Fibroblast of skin of left biceps (primary cell): ENCODE results near the gene ADAM12.
"Not testable (repeated sequence)": the region's sequence is repeated elsewhere in the genome, so short reads cannot be mapped to it uniquely, and the experiment has no call there.

Source experiments
- DNase-seq, 2 experiments: peaks; one replicate each; pipeline ENCODE4 v3.0.0-alpha.2; 2013; ENCODE audit warnings: low read depth in 2 of 2

ADAM12 gene

DNA sequence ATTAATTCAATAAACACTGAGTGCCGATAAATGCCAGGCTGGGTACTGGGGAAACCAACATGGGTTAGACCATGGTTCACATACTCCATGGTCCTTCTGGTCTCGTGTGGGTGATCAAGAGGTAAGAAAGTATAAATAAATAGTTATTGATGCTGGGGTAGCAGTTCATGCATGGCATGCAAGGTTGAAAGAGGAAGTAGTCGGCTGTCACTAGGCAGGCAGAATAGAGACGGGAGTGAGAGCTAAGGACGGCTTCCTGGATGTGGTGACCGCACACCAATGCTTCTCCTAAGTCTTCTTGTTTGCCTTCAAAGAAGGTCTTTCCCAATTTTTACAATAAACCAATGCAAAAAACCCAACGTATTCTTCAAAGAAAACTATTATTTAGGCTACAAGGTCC is 208.6 kb downstream of the ADAM12 start:
- DNase-seq = no peak

DNA sequence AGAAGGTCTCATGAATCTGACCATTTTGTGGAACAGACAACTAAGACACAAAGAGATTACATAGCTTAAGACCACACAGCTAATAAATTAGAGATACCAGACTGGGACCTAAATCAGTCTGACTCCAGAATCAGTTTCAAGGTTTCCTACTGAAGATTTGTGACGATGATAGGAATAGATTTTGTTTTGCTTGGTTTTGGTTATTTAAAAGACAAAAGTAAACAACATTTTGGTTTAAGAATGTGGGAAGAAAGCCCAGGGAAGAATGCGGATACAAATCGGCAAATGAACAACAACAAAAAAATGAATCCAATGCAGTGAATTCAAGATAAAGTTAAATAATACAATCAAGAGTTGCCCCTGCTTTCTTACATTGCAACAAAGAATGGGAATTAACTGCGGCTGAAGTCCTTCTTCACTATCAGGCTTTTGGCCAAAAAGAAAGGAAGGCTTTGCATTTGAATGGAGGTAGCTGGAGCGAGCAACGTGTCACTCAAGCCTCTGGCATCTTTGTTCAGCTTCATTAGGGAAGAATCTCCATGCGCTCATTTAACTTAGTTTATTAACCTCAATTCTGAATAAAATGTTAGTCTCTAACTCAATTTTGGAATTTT is 210.8 kb downstream of the ADAM12 start:
- no peak for DNase-seq

DNA sequence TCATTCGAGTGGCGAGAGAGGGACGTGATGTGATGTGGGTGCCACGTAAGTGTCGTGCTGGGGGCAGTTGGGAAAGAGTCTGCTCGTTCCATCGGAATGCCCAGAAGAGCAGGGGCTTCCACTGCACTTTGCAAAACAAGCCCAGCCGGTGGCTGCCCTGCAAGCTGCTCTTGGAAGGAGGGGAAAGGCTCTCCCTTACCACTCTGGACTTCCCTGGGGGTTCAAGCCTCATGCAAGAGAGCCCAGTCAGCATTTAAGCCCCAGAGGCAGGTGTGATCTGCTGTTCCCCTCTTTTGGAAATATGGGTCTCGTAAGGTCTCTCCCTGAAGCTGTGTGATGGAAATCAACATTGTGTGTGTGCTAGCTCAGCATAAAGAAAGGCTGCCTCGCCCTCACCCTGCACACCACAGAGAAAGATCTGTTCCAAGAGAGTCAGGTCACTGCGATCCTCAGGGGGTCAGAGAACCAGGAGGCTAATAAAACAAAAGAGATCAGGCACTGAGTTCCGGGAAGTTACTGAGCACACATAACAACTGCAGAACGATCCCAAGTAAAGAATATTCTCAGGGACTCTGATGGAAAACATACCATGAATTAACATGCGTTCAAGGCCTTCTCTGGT is 212.5 kb downstream of the ADAM12 start:
- DNase-seq = no peak

DNA sequence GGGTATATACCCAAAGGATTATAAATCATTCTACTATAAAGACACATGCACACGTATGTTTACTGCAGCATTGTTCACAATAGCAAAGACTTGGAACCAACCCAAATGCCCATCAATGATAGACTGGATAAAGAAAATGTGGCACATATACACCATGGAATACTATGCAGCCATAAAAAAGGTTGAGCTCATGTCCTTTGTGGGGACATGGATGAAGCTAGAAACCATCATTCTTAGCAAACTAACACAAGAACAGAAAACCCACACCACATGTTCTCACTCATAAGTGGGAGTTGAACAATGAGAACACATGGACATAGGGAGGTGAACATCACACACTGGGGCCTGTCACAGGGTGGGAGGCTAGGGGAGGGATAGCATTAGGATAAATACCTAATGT is 215.5 kb downstream of the ADAM12 start:
- DNase-seq = not testable (repeated sequence)

DNA sequence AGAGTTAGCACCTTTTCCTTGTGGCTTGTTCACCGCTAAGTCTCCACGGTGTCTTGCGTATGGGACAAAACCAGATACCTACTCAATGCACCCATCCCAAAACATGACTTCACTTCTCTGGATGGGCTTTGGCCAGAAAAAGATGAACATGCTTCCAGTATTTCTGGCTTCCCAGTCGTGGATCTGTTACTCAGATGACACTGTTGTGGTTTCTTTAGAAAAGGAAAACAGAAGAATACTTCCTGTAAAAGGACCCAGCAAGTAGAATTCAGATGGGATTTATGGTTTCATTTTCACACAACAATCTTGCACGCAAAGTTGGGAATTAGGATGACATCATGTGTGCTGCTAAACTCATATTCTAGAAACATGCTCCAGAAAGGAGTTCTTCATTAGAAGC is 216.7 kb downstream of the ADAM12 start:
- peak; percentile 91 to 94 for DNase-seq

DNA sequence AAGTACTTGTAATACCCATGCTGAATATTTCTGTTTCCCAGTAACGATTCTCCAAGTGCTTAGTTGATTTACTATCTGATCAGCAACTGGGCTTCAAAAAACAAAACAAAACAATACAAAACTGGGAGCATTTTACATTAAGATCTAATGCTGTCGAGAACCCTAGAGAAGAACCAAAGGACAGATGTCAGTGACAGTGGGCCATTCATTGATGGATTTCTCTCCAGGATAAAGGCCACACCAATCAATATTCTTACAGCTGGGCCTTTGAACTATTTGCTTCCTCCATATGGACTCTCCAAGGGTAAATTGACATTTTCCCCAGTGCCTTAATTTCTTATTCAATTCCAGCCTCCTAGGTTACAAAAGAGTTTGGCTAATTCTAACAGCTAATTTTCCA is 217.5 kb downstream of the ADAM12 start:
- DNase-seq = no peak

DNA sequence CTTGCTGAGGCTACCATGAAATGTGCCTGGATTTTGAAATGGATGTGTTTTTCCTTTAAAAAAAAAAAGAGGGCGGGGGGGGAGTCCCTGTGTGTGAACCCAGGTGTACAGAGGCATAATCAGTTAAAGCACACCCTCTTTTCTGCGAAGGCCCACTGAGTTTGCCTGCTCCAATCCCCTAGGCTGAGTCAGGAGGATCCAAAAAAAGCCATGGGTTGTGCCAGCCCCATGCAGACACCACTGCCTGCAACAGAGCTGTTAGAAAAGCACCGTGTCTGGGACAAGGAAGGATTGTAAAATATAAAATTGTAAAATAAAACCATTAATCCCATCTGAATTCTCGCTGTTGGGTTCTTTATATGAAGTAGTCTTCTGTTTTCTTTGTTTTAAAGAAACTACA is 217.9 kb downstream of the ADAM12 start:
- DNase-seq = no peak

DNA sequence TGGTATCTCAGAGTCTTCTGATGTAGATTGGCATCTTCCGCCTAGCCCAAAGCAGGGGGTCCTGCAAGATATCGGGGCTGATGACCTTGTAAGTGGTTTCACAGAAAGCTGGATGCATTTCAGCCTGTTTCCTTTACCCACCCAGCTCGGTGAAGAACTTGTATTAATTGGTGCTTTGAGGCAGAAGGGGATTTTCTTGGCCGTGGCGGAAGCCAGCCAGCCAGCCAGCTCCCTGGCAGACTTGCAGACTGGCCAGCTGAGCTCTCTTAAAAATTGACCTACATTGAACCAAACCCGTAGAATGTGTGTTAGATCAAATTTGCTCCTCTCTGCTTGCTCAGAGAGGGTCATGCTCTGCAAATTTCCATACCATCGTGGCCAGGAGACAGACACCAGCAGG is 218.4 kb downstream of the ADAM12 start:
- DNase-seq = no peak

DNA sequence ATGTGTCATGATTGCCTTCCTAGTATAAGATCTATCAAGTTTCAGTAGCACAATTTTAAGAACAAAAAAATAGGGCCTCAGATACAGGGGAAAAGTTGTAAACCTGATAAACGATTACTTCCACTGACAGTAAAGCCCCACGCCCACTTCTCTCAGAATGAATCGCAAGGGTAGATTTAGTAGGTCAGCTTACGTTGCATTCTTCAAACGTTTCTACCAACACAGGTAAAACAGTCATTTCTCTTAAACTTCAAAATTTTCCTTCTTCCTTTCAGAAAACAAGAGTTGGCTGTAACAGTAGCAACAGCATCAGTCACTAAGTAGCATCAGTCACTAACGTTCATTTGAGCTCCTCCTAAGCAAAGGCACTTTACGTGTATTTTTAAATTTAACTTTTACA is 221.5 kb downstream of the ADAM12 start:
- no peak for DNase-seq

DNA sequence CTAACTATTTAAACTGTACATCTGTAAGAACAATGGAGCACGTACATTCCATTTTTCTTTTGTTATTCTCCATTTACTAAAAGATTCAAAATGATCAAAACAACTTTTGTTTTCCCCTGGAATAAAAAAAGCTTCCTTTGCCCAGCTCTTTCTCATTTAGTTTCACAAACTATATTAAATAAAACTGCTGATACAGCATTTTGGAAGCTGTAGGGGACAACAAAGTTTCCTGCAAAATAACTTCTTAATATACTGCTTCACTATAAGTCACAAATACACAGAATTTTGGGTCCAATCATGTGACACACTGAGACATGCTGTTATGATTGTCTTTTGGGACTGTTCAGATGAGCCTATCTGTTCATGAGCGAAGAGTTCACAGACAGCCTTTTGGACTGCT is 222.4 kb downstream of the ADAM12 start:
- DNase-seq = no peak

DNA sequence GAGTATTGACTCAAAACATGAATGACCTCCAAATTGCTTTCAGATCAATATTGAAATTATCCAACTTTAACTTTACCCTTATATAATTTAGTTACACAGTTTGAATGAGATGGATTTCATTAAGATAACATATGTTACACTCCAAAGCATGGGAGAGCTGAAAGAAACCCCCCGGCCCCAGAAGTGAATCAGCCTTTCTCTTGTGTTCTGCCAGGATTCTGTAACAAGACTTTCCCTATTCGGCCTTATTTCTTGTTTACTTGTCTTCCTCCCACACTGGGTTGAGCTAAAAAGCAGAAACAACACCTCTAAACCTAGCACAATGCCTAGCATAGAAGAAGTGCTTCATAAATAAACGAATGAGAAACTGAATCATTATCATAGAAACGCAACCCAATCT is 224.8 kb downstream of the ADAM12 start:
- DNase-seq = no peak

DNA sequence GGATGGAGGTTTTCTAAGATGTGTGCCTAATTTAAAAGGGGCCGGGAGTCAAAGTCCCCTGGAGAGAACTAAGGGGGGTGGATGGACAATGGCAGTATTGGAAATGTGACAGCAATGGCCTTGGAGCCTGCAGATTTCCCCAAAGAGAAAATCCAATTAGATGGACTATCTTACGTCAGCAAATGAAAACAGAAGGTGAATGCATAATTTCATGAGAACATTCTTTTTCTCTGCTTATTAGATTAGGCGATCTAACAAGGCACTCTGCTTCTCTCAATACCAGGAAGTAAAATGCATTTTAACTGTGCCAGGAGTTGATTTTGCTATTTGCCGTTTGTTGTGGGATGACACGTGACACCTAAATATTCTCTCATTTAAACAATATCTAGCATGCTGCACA is 226.6 kb downstream of the ADAM12 start:
- no peak for DNase-seq

DNA sequence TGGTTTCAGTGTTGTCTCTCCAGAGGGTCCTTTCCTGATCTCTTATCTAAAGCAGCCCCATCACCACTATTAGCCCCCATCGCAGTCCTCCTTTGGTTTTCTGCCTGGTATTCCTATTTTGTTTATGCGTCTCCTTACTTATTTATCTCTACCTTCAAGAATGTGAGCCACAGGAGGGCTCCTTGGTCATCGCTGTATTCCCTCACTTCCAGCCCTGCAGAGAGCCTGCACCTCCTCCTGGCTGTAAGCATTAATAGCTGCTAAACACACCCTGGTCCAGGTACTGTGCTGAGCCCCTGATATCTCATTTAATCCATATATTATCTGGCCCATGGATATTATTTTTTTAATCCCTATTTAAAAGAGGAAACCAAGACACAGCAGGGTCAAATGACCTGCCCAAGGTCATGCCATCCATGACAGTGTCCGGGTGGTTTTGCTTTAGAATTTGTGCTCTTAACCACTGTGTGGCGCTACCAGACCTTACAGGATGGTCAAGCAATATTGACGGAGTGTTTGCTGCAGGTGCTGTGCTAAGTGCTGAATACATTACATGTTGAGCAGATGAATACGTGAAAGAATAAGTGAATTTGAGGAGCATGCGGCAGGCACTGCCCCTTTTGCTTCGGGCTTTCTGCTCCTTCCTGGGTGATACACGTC is 227.2 kb downstream of the ADAM12 start:
- DNase-seq = no peak

DNA sequence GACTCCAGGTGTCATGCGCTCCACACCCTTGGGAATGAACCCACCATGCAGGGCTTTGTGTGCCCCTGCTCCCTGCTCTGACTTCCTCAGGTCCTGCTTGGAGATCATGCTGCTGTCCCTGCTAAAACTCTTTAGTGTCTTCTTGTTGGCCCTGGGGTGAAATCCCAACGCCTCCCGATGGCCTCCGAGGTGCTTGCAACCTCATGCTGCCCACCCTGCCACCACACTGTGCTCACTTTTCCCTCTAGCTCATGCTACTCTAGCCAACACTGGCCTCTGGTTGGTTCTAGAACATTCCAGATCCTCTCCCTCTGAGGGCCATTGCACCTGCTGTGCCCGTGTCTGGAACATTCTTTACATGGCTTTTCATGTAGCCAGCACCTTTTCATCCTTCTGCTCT is 227.7 kb downstream of the ADAM12 start:
- no peak for DNase-seq

DNA sequence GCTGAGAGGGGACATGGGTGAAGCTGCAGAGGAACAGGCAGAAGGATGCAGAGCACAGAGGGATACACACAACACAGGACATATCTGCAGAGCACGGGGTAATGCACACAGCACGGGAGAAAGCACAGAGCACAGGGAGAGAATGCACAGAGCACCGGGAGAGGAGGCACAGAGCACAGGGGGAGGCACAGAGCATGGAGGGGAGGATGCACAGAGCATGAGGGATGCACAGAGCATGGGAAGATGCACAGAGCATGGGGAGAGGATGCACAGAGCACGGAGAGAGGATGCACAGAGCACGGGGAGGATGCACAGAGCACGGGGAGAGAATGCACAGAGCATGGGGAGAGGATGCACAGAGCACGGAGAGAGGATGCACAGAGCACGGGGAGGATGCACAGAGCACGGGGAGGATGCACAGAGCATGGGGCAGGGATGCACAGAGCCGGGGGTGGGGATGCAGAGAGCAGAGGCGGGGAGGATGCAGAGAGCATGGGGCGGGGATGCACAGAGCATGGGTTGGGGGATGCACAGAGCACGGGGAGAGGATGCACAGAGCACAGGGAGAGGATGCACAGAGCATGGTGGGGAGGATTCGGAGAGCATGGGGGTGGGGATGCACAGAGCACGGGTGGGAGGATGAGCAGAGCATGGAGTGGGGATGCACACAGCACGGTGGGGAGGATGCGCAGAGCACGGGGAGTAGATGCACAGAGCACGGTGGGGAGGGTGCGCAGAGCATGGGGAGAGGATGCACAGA is 230.0 kb downstream of the ADAM12 start:
- no peak for DNase-seq

DNA sequence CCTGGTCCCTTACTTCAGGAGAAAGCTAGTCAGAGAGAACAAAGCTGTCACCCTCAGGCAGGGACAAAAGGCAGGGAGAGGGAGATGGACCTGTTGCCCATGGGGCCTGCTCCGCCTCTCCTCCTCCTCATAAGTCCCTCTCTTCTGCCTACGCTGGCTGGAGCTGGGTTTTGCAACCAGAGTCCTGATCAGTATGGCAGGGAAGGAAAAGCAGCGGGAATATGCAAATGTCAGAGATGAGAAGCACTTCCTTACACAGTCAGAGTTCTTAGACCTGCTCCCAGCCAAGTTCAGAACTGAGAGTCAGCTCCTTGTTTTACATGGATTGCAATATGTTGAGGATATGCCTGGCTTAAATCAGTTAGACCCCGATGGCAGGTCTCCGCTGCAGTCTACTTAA is 231.1 kb downstream of the ADAM12 start:
- no peak for DNase-seq

DNA sequence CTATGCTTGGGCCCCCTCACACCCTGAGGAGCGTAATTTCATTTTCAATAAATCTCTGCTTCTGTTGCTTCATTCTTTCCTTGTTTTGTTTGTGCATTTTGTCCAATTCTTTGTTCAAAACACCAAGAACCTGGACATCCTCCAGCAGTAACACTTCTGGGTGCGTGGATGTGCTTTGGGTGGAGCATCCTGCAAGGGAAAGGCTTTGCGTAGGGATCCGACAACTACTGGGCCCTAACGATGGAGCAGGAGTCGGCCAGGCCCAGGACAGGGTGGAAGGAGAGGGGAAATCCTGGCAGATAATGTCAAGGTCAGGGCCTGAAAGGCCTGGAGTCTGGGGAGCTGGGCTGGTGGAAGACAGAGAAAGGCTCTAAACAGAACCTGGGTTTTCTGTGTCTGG is 231.8 kb downstream of the ADAM12 start:
- no peak for DNase-seq

DNA sequence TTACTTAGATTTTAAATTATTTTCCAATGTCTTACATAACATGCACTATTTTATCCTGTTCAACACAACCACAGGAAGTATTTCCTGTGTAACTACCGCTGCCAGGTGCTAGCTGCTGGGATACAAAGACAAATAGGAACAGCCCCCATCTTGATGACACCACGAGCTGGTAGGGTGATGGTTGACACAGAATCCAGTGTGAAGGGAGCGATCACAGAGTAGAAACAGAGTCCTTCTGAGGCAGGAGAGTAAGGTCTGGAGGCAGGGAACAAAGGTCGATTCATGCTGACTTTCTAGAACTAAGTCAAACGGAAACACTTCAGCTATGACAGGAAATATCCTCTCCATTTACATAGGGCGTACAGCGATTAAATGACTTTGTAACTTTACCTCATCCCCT is 232.3 kb downstream of the ADAM12 start:
- no peak for DNase-seq

DNA sequence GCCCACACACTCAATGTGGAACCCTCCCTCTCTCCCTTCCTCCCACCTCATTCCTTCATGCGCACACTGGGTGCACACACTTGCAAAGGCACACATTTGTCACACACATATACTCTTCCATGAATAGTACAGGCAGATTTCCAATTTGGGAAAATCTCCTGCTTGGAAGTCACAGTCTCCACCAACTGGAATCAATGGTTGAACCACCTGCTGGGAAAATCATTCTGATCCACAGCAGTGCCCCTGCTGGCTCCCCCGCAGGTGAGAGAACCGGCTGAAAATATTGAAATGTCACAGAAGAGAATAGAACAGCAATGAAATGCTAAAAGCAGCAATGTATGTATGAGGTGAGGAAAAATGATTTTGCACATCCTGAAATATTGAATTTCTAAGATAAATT is 232.7 kb downstream of the ADAM12 start:
- DNase-seq = no peak

DNA sequence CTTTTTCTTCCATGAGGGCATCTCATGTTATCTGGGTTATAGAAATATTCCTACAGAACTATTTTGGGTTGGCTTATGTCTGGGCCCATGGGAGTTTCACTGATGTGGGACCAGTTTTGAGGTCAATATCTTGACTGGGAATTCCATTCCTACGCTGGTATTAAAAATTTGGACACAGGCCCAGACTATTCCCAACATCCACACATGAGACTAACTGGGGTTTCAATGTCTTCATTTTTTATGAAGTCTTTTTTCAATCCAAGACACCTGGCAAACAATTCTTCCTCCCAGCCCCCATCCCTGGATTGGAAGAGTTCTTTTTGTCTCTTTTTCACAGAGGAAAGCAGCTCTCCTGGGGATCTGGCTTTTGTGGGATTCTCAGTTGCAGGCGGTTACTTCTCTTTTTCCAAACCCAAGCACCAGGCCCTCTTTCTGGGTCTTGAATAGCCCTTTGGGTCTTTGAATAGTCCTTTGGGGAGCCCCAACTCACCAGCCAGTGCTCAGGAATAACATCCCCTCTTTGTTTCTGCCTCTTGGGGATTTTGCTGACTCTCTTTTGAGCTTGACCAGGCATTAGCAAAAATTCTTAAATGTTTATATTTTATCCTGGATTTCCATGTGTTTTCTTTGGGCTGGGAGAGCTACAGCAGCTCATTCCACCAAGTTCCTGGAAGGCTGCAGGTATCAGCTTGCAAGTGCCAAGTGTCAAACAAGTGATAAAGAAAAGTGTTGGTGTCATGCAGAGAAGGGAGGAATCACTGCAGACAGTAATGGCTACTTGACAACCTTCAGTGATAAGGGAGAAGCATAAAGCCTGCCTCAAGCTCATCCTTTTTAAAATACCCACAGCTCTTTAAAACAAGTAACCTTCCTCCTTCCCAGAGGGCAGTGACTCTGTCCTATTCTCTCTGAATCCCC is 234.3 kb downstream of the ADAM12 start:
- peak; percentile 43 to 47 for DNase-seq

DNA sequence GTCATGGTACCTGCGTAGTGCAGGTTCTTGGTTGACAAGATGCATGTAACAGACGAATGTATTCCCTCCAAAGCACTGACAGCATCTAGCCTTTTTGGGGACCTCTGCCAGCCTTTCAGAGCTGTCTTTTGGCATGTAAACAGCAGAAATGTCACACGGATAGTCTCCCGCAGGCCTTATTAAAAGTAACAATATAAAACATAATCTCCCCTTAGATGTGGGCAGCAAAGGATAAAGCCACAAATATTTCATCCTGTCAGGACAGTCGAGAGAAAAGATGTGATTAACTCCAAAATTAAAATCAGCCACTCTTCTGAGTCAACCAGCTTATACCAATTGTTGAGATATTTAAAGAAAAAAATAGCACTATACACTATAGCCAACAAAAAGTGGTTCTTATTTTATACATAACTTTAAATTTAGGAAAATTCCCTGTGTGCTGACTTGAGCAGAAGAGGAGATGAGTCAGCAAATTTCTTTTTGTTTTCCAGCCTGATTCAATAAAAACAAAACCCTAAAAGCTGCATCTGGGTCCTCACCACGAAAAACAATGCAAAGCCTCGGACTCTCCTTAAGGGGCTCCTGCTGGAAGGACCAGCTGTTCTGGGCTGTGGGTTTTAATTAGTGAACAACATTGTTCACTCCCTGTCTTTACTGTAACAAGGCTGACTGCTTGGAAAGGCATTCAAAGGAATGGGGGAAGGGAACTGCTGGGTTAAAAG is 240.2 kb downstream of the ADAM12 start:
- DNase-seq = peak; percentile 87 to 89
